IgD-negative memory B cell (primary cell): ENCODE measurements around the gene ENKUR. TPM values are rescaled to one million over a fixed set of nuclear protein-coding genes. Genes with fewer than 3 reads are reported as not detected.

Source experiments
- H3K27ac Mint-ChIP-seq, 3 donors: one replicate each; pipeline ENCODE4 v1.8.0; 2020 to 2022; ENCODE audit warnings: mild to moderate bottlenecking in 3 of 3, mixed read lengths in 3 of 3, moderate library complexity in 1 of 3
- H3K27me3 Mint-ChIP-seq: one replicate; pipeline ENCODE4 v1.8.0; 2021; ENCODE audit warnings: mixed read lengths
- H3K36me3 Mint-ChIP-seq: one replicate; pipeline ENCODE4 v1.8.0; 2020; ENCODE audit warnings: mild to moderate bottlenecking, mixed read lengths
- H3K4me1 Mint-ChIP-seq, 3 donors: one replicate each; pipeline ENCODE4 v1.8.0; 2020 to 2022; ENCODE audit warnings: mixed read lengths in 3 of 3, mild to moderate bottlenecking in 1 of 3
- H3K4me3 Mint-ChIP-seq, 4 donors: one replicate each; pipeline ENCODE4 v1.8.0; 2020 to 2022; ENCODE audit warnings: mild to moderate bottlenecking in 4 of 4, mixed read lengths in 4 of 4, moderate library complexity in 3 of 4
- H3K9me3 Mint-ChIP-seq, 3 donors: one replicate each; pipeline ENCODE4 v1.8.0; 2020 to 2021; ENCODE audit warnings: mixed read lengths in 3 of 3, mild to moderate bottlenecking in 1 of 3
- polyA plus RNA-seq: library from polyadenylated mRNA; unstranded; fragments of 300-500 nt; fragmentation: Illumina TruSeq; gene quantifications from one replicate; pipeline ENCODE4 v1.2.3, GENCODE V29; 2021

ENKUR gene
- polyA plus RNA-seq, 1 donor from 2014 or later, result 2.7 TPM

- no peaks in the 10 kb centered on the region for H3K36me3 Mint-ChIP-seq
- H3K4me3 Mint-ChIP-seq, result no peak overlapping the region
- H3K27ac Mint-ChIP-seq, result no peak overlapping the region
- H3K4me1 Mint-ChIP-seq, result no peaks in the 10 kb centered on the region
- H3K9me3 Mint-ChIP-seq, result peaks cover 2 to 20% (median 2%) of the 10 kb centered on the region in 3 donors
- no peaks in the 10 kb centered on the region for H3K27me3 Mint-ChIP-seq
These were observed 17.9 kb downstream of the ENKUR start for GRCh38 chr10:24998044-24998443.

DNA sequence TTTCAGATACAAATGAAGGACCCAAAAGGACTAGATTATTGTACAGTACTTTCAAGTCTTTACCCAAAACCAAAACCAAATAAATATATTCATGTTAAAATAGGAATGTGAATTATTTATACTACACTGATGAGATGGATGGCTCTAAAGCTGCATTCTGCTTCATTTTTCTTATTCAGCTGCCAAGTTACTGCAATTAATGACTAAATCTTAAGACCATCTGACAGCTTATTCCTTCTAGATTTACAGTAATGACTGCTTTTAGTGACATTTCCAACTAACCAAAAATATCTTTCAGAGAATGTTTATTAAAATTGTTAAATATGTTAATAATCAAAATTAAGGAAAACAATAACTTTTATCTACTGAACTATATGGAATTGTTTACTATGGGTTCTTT lies 20.9 kb downstream of the ENKUR start:
- no peak overlapping the region for H3K27ac Mint-ChIP-seq
- H3K4me1 Mint-ChIP-seq, result no peaks in the 10 kb centered on the region
- H3K27me3 Mint-ChIP-seq, result peaks cover 2% of the 10 kb centered on the region
- H3K36me3 Mint-ChIP-seq, result peaks cover 1% of the 10 kb centered on the region
- no peak overlapping the region for H3K4me3 Mint-ChIP-seq
- H3K9me3 Mint-ChIP-seq, result peaks cover 0 to 2% (median 0%) of the 10 kb centered on the region in 3 donors

GRCh38 chr10:24993237-24993958 lies 22.6 kb downstream of the ENKUR start:
- no peaks in the 10 kb centered on the region for H3K9me3 Mint-ChIP-seq
- H3K36me3 Mint-ChIP-seq, result peaks cover 1% of the 10 kb centered on the region
- no peak overlapping the region for H3K27ac Mint-ChIP-seq
- peaks cover 0 to 1% (median 0%) of the 10 kb centered on the region in 3 donors for H3K4me1 Mint-ChIP-seq
- no peak overlapping the region for H3K4me3 Mint-ChIP-seq
- peaks cover 2% of the 10 kb centered on the region for H3K27me3 Mint-ChIP-seq

- Mint-ChIP-seq H3K4me1 (peaks cover 0 to 1% (median 0%) of the 10 kb centered on the region in 3 donors), H3K27ac (no peak overlapping the region)
These were observed 23.3 kb downstream of the ENKUR start for GRCh38 chr10:24992512-24993133.

DNA sequence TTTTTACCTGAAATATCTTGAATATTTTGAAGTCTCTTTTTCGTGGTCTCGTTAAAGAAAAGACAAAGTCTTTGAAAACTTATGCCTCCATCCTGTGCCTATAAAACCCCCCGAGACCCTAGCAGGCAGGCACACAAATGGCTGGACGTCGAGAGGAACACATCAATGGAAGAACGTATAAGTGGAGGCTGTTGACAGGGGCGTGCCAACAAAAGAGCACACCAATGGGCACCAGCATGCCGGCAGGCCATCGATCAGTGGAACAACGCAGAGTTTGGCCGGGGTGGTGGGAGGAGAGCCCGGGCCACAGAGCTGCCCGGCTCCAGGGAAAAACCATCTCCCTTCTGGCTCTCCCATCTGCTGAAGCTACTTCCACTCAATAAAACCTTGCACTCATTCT lies 24.7 kb downstream of the ENKUR start:
- H3K27ac Mint-ChIP-seq, result no peak overlapping the region
- H3K4me1 Mint-ChIP-seq, result peaks cover 0 to 1% (median under 1%) of the 10 kb centered on the region in 3 donors
- no peaks in the 10 kb centered on the region for H3K9me3 Mint-ChIP-seq
- H3K36me3 Mint-ChIP-seq, result peaks cover 1% of the 10 kb centered on the region
- H3K4me3 Mint-ChIP-seq, result no peak overlapping the region
- H3K27me3 Mint-ChIP-seq, result peaks cover 2% of the 10 kb centered on the region

More at GRCh38 chr10:24992512-24993133, 23.3 kb downstream of the ENKUR start:
- Mint-ChIP-seq H3K27me3 (peaks cover 2% of the 10 kb centered on the region), H3K9me3 (no peaks in the 10 kb centered on the region), H3K36me3 (peaks cover 1% of the 10 kb centered on the region), H3K4me3 (no peak overlapping the region)

GRCh38 chr10:24989867-24990266 lies 26.1 kb downstream of the ENKUR start:
- H3K9me3 Mint-ChIP-seq, result no peaks in the 10 kb centered on the region
- H3K27ac Mint-ChIP-seq, result no peak overlapping the region
- peaks cover 2% of the 10 kb centered on the region for H3K27me3 Mint-ChIP-seq
- H3K36me3 Mint-ChIP-seq, result peaks cover 4% of the 10 kb centered on the region
- H3K4me3 Mint-ChIP-seq, result no peak overlapping the region
- H3K4me1 Mint-ChIP-seq, result peaks cover 0 to 3% (median 1%) of the 10 kb centered on the region in 3 donors

DNA sequence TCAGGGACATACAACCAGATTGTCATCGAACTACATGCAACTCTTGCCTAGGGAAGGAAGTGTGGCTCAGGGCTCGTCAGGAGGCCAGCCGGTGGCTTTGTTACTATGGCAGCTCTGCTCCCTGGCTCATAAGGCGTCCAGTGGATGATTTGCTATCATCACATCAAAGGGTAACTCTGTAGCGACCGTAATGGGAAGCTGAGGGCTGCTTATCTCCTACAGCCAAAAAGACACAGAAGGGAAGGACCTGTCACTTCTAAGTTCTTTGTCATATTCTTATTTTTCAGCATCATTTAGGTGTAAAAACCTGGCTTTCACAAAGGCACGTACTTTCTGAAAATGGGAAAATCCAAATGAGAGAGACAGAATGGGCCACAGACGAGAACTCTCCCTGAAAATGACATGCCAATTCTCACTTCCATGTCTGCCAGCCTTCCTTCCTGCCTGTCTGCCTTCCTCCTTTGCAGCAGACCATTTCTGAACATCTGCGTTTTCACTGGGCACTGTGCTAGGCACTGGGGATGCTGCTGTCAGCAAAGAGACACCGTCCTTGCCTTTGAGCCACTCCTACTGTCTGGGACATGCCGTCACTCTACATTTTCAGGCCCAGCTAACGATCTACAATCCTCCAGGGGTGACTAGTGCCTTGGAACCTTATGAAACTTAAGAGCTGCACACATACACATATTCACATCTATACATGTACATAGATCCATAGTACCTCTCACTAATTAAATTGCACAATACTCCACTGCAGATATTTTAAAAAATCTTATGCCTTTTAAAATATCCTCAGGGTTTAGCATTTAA lies 26.9 kb downstream of the ENKUR start:
- H3K27ac Mint-ChIP-seq, result no peak overlapping the region

DNA sequence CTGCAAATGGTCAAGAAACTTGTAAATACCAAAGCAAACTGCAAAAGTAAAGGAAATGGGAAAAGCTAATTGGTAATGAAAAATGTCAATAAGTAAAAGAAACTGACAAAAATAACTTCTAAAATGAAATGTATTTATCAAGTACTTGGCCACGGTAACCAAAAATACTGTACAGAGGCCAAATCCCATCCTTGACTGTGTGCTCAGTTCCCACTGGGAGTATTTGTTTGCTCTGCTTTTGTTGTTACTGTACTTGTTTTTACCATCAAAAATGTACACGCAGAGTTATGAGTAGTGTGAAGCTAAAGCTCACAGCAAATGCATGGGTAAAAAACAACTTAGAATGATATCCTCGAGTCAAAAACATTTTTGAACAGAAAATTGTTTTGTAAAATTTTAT lies 31.1 kb downstream of the ENKUR start:
- H3K4me3 Mint-ChIP-seq, result no peak overlapping the region
- H3K27ac Mint-ChIP-seq, result no peak overlapping the region
- no peaks in the 10 kb centered on the region for H3K27me3 Mint-ChIP-seq
- peaks cover 0 to 1% (median 0%) of the 10 kb centered on the region in 3 donors for H3K9me3 Mint-ChIP-seq
- peaks cover 0 to 3% (median 3%) of the 10 kb centered on the region in 3 donors for H3K4me1 Mint-ChIP-seq
- peaks cover 3% of the 10 kb centered on the region for H3K36me3 Mint-ChIP-seq

More for the DNA sequence above, 26.9 kb downstream of the ENKUR start:
- peaks cover 0 to 3% (median 1%) of the 10 kb centered on the region in 3 donors for H3K4me1 Mint-ChIP-seq
- H3K4me3 Mint-ChIP-seq, result no peak overlapping the region
- H3K9me3 Mint-ChIP-seq, result no peaks in the 10 kb centered on the region
- H3K27me3 Mint-ChIP-seq, result peaks cover 2% of the 10 kb centered on the region
- peaks cover 4% of the 10 kb centered on the region for H3K36me3 Mint-ChIP-seq

DNA sequence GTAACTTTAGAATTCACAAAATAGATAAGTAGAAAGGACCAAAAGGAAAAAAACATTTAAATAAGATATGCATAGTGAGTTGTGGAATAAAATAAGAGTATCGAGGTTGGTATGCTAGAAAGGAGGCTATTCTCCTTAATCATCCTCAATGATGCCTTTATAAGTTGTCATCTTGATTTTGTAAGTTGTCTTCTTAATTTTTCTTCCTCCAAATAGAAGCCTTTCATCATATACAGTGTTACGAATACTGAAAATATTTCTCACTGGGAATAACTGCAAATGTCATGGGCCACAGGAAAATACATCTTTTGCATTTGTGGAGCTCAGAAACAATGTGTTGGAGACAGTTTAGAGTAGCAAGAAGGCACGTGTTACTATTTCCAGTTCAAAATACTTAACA lies 32.0 kb downstream of the ENKUR start:
- no peak overlapping the region for H3K27ac Mint-ChIP-seq
- no peak overlapping the region for H3K4me3 Mint-ChIP-seq
- no peaks in the 10 kb centered on the region for H3K27me3 Mint-ChIP-seq
- H3K4me1 Mint-ChIP-seq, result peaks cover 0 to 3% (median 3%) of the 10 kb centered on the region in 3 donors
- H3K9me3 Mint-ChIP-seq, result peaks cover 0 to 1% (median 0%) of the 10 kb centered on the region in 3 donors
- H3K36me3 Mint-ChIP-seq, result peaks cover 3% of the 10 kb centered on the region

- Mint-ChIP-seq H3K27ac (no peak overlapping the region), H3K36me3 (peaks cover 3% of the 10 kb centered on the region), H3K9me3 (peaks cover 0 to 1% (median 0%) of the 10 kb centered on the region in 3 donors), H3K4me1 (peaks cover 0 to 3% (median 1%) of the 10 kb centered on the region in 3 donors), H3K4me3 (no peak overlapping the region), H3K27me3 (no peaks in the 10 kb centered on the region)
These were observed 32.8 kb downstream of the ENKUR start for GRCh38 chr10:24983130-24983529.

- no peaks in the 10 kb centered on the region for H3K27me3 Mint-ChIP-seq
- H3K9me3 Mint-ChIP-seq, result peaks cover 0 to 1% (median 0%) of the 10 kb centered on the region in 3 donors
- H3K36me3 Mint-ChIP-seq, result peaks cover 3% of the 10 kb centered on the region
- peaks cover 0 to 3% (median 1%) of the 10 kb centered on the region in 3 donors for H3K4me1 Mint-ChIP-seq
- H3K27ac Mint-ChIP-seq, result no peak overlapping the region
- no peak overlapping the region for H3K4me3 Mint-ChIP-seq
These were observed 33.4 kb downstream of the ENKUR start for GRCh38 chr10:24982319-24983112.

DNA sequence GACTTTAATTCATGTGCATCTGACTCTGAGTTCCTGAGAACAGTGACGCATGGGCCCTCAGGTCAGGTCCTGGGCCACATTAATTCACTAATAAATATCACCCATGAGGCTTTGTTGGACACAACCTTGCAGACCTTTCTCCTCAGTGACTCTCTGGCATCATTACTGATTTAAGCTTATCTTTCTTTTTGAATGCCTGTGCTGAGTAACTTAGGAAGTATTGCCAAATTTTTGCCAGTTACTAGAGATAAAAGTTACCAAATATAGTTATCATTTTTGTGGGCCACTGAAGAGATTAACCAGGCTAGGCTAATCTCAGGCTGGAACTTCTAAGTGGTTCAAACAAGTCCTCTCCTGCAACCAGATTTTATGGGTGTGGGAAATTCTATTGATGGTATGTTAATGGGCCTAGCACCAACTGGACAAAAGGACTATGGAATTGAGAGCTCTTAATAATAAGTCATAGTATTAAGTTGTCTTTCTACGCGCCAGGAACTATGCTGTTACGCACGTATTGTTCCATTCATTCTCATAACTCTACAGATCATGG lies 34.7 kb downstream of the ENKUR start:
- H3K36me3 Mint-ChIP-seq, result peaks cover 3% of the 10 kb centered on the region
- peaks cover 0 to 3% (median 1%) of the 10 kb centered on the region in 3 donors for H3K4me1 Mint-ChIP-seq
- H3K9me3 Mint-ChIP-seq, result peaks cover 0 to 1% (median 0%) of the 10 kb centered on the region in 3 donors
- no peak overlapping the region for H3K4me3 Mint-ChIP-seq
- H3K27me3 Mint-ChIP-seq, result no peaks in the 10 kb centered on the region
- H3K27ac Mint-ChIP-seq, result no peak overlapping the region

DNA sequence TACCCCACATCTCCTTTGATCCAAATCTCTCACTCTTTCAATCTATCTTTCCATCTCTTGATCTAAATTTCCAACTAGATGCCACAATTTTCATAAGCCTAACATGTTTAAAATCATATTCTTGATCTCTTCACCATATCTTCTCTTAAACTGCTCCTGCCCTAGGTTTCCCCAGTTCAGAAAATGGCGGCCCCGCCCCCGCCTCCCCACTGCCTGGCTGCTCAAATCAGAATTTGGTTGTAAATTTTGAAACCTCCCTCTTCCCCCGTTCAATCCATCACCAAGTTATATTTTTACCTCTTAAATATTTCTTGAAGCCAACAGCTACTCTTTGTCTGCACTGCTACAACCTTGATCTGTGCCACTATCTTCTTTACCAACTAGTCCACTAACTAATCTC lies 36.3 kb downstream of the ENKUR start:
- H3K27me3 Mint-ChIP-seq, result no peaks in the 10 kb centered on the region
- no peak overlapping the region for H3K4me3 Mint-ChIP-seq
- peaks cover 0 to 3% (median 0%) of the 10 kb centered on the region in 3 donors for H3K9me3 Mint-ChIP-seq
- peaks cover 0 to 1% (median 0%) of the 10 kb centered on the region in 3 donors for H3K4me1 Mint-ChIP-seq
- no peak overlapping the region for H3K27ac Mint-ChIP-seq
- no peaks in the 10 kb centered on the region for H3K36me3 Mint-ChIP-seq

GRCh38 chr10:24974976-24975375 lies 41.0 kb downstream of the ENKUR start:
- peaks cover 0 to 2% (median 0%) of the 10 kb centered on the region in 3 donors for H3K9me3 Mint-ChIP-seq
- no peak overlapping the region for H3K4me3 Mint-ChIP-seq
- H3K4me1 Mint-ChIP-seq, result peaks cover 0 to 4% (median 3%) of the 10 kb centered on the region in 3 donors
- H3K27me3 Mint-ChIP-seq, result no peaks in the 10 kb centered on the region
- H3K36me3 Mint-ChIP-seq, result no peaks in the 10 kb centered on the region
- no peak overlapping the region for H3K27ac Mint-ChIP-seq
